Occipital lobe (tissue), 2 donors: ENCODE data around the gene ACP3. TPM values are rescaled to one million over a fixed set of nuclear protein-coding genes. Genes with fewer than 3 reads are reported as not detected.

Experiments
- DNase-seq: peaks from one replicate; lab custom pipeline; 2025; lab: John Stamatoyannopoulos, UW
- total RNA-seq: library from RNA; depleted of rRNA; stranded (reverse); fragments of >200 nt; gene quantifications from one replicate; pipeline ENCODE4 v1.2.3, GENCODE V29; 2014

Gene ACP3
- total RNA-seq, 1 donor from 2014 or later = 1.2 TPM

GRCh38 chr3:132405609-132406299 is 88.5 kb downstream of the ACP3 start:
- no peak for DNase-seq

- no peak for DNase-seq
Observed at GRCh38 chr3:132406587-132406986, 89.4 kb downstream of the ACP3 start.

DNA sequence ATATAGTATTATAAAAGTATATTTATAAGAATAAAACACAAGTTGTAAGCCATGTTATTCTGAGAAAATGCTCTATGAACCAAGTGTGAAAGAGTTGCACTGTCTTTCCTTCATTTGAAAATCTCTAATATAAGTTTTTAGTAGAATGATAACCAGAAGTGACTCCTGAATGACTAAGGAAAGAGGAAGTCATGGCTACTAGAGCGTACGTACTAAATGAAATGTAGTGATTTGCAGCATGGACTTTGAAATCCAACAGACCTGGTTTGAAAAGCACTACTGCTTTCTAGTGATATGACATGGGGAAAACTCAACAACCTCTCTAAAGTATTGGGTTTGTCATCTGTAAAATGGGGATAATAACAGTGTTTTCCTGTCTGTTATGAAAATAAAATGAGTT is 89.8 kb downstream of the ACP3 start:
- DNase-seq = no peak

Other genes with a start within 250 kb of the ACP3 start
- gene DNAJC13, start 100.1 kb downstream of the ACP3 start, total RNA-seq = 80.2 TPM